Thoracic aorta (tissue), 2 donors: ENCODE data around the gene SCARB1. TPM values are rescaled to one million over a fixed set of nuclear protein-coding genes. Genes with fewer than 3 reads are reported as not detected.

Source experiments
- ATAC-seq: fragments of 150-250 bp; one replicate; pipeline ENCODE4 v1.8.0; 2017; ENCODE audit warnings: low read depth; ENCODE audit not compliant: insufficient number of reproducible peaks, low FRiP score
- DNase-seq: peaks from one replicate; pipeline ENCODE4 v3.0.0-alpha.2; 2020; ENCODE audit warnings: low spot score
- H3K27ac ChIP-seq, 2 donors: fragments of 200-600 bp; sonication (generic); 1 replicate in 1 of 2; 2 replicates in 1 of 2; pipeline ENCODE4 v1.5.1; 2016; ENCODE audit warnings: mild to moderate bottlenecking in 2 of 2, moderate library complexity in 2 of 2
- H3K27me3 ChIP-seq: fragments of 200-600 bp; sonication (generic); replicated peaks from 2 replicates; pipeline ENCODE4 v1.6.0; 2016; ENCODE audit warnings: mild to moderate bottlenecking; ENCODE audit not compliant: insufficient read depth
- H3K36me3 ChIP-seq: fragments of 200-600 bp; sonication (generic); one replicate; pipeline ENCODE4 v1.5.1; 2016
- H3K4me1 ChIP-seq, 2 donors: fragments of 200-600 bp; sonication (generic); 1 replicate in 1 of 2; 2 replicates in 1 of 2; pipeline versions ENCODE4 v1.5.1 to v1.6.0; 2016; ENCODE audit warnings: low read depth in 2 of 2, mild to moderate bottlenecking in 1 of 2; ENCODE audit not compliant: control insufficient read depth in 1 of 2
- H3K4me3 ChIP-seq: fragments of 200-600 bp; sonication (generic); 2 replicates; pipeline ENCODE4 v1.5.1; 2016; ENCODE audit warnings: mild to moderate bottlenecking
- H3K9me3 ChIP-seq: fragments of 200-600 bp; sonication (generic); 2 replicates; pipeline ENCODE4 v1.5.1; 2016
- CTCF ChIP-seq: fragments of 200-600 bp; sonication (generic); IDR thresholded peaks from one replicate; pipeline ENCODE4 v1.5.1; 2019; ENCODE audit warnings: antibody characterized with exemption
- total RNA-seq, 2 donors: library from RNA; depleted of rRNA; stranded (reverse); fragments of >200 nt; gene quantifications; one replicate each; pipeline versions ENCODE4 v1.1.0 to v1.2.3, GENCODE V29; 2016

SCARB1 gene
- total RNA-seq, 2 donors from 2014 or later, result 8.8 to 13.1 TPM

- H3K9me3 ChIP-seq, result no peaks in the 10 kb centered on the region
- no peak overlapping the region for H3K4me3 ChIP-seq
- ATAC-seq (no peak), DNase-seq (no peak)
- H3K36me3 ChIP-seq, result no peaks in the 10 kb centered on the region
- peaks cover 5 to 18% of the 10 kb centered on the region in 2 donors for H3K4me1 ChIP-seq
- H3K27me3 ChIP-seq, result no peaks in the 10 kb centered on the region
- TF ChIP-seq CTCF, result no peak
- no peak overlapping the region for H3K27ac ChIP-seq
These were observed 7.4 kb downstream of the SCARB1 start for GRCh38 chr12:124856132-124856841.

GRCh38 chr12:124855275-124855957, 8.2 kb downstream of the SCARB1 start:
- Histone ChIP-seq H3K36me3 (no peaks in the 10 kb centered on the region), H3K4me3 (no peak overlapping the region), H3K4me1 (peaks cover 5 to 15% of the 10 kb centered on the region in 2 donors), H3K9me3 (no peaks in the 10 kb centered on the region), H3K27ac (no peak overlapping the region), H3K27me3 (no peaks in the 10 kb centered on the region)
- no peak for ATAC-seq
- no peak for TF ChIP-seq CTCF
- DNase-seq, result no peak

GRCh38 chr12:124854637-124855184, 9.0 kb downstream of the SCARB1 start:
- H3K27me3 ChIP-seq, result no peaks in the 10 kb centered on the region
- DNase-seq (no peak), ATAC-seq (no peak)
- no peaks in the 10 kb centered on the region for H3K9me3 ChIP-seq
- no peak for TF ChIP-seq CTCF
- peaks cover 5 to 15% of the 10 kb centered on the region in 2 donors for H3K4me1 ChIP-seq
- H3K27ac ChIP-seq, result no peak overlapping the region
- H3K36me3 ChIP-seq, result no peaks in the 10 kb centered on the region
- H3K4me3 ChIP-seq, result no peak overlapping the region

- DNase-seq, result no peak
- Histone ChIP-seq H3K36me3 (no peaks in the 10 kb centered on the region), H3K9me3 (no peaks in the 10 kb centered on the region), H3K4me1 (peaks cover 5 to 15% of the 10 kb centered on the region in 2 donors), H3K27ac (no peak overlapping the region), H3K27me3 (no peaks in the 10 kb centered on the region), H3K4me3 (no peak overlapping the region)
- no peak for ATAC-seq
- no peak for TF ChIP-seq CTCF
These were observed 9.7 kb downstream of the SCARB1 start for GRCh38 chr12:124853781-124854636.
